GM12864 (cell line): Measurements from ENCODE around the gene EMILIN1.
"Not testable (repeated sequence)": the region's sequence is repeated elsewhere in the genome, so short reads cannot be mapped to it uniquely, and the experiment has no call there.

ENCODE experiments used
- DNase-seq: peaks from one replicate; pipeline ENCODE4 v3.0.0-alpha.2; 2011; ENCODE audit warnings: low read depth
- H3K4me3 ChIP-seq: 2 replicates; pipeline ENCODE4 v1.5.1; 2011; ENCODE audit warnings: mild to moderate bottlenecking, low read depth, low read length, control low read depth
- TF ChIP-seq, protein P1 (sequence below): IDR thresholded peaks from 2 replicates; pipeline ENCODE4 v1.5.1; 2011; ENCODE audit warnings: low read depth, mild to moderate bottlenecking, moderate library complexity, low read length, control low read depth, inconsistent platforms; ENCODE audit errors: missing control alignments

EMILIN1 gene

DNA sequence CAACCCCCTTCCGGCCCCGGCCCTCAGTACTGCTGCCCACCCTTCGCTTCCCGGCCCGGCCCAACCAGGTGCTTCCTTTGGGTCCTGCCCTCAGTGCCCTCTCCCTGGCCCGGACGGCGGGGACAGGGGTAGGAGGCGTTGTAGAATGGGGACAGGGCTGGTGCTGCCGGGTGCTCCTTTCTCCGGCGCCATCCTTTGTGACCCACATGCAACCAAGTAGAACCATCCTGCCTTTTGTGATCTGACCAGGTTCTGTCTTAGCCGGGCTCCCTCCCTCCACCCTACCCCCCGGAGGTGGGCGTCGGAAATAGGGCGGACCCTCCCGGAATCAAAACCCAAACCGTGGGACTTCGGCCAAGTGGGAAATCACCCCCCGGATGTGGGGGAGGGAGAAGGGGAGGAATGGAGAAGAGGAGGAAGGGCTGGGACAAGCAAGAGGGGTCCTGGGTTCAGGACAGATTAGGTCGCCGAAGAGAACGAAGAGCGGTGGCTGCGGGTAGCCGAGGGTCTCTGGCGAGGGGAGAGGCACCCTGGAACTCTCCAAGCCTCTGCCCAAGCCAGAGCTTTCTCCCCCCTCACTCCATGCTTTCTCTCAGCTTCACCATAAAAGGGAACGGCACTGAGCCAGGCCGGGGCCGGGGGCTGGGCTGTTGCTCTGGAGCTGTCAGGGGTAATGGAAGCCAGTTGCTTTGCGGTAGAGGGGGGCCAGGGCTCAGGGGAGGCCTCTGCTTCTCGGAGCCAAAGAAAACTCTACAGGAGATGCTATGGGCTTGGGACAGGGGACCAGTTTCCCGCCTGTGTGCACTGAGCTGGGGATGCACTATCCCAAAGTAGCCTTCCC is 6.2 kb upstream of the EMILIN1 start:
- H3K4me3 ChIP-seq = peak overlapping the region; percentile 70
- no peak for DNase-seq
- TF ChIP-seq, protein P1, sequence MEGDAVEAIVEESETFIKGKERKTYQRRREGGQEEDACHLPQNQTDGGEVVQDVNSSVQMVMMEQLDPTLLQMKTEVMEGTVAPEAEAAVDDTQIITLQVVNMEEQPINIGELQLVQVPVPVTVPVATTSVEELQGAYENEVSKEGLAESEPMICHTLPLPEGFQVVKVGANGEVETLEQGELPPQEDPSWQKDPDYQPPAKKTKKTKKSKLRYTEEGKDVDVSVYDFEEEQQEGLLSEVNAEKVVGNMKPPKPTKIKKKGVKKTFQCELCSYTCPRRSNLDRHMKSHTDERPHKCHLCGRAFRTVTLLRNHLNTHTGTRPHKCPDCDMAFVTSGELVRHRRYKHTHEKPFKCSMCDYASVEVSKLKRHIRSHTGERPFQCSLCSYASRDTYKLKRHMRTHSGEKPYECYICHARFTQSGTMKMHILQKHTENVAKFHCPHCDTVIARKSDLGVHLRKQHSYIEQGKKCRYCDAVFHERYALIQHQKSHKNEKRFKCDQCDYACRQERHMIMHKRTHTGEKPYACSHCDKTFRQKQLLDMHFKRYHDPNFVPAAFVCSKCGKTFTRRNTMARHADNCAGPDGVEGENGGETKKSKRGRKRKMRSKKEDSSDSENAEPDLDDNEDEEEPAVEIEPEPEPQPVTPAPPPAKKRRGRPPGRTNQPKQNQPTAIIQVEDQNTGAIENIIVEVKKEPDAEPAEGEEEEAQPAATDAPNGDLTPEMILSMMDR = no peak

DNA sequence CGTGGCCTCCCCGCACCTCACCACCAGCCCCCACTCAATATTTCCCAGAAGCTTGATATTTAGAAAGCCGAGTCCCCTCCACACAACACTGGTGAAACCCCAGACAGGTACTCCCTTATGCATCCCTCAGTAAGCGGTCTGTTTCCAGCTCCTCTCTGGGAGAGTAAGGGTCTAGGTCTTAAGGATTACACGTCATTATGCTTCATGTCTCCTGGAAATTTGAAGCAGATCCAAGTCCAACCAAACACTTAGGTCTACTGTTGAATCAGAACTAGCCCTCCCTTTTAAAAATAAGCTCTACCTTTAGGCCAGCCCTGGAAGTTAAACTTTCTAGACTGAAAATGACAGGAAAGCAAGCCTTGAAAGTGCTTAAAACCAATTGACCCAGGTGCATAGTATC is 5.5 kb upstream of the EMILIN1 start:
- TF ChIP-seq, protein P1 = no peak
- no peak overlapping the region for H3K4me3 ChIP-seq
- DNase-seq = no peak

DNA sequence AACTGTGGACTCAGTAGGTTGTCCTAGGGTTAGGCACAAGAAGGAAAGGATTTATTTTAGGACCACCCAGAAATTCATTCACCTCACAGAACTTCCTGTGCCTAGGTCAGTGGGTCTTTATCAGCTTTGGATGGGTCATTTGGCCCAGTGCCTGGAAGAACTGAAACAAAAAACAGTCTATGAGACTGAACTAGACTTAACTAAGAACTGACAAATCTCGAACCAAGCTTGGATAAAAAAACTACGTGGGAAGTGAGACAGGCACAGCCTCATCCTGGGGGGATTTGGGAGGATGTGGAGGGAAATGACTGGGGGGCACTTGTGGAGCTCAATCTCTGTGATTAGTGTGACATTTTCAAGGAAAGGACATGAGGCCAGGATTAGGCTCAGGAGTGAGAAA is 4.6 kb upstream of the EMILIN1 start:
- no peak for DNase-seq
- H3K4me3 ChIP-seq = no peak overlapping the region
- TF ChIP-seq, protein P1 = no peak

DNA sequence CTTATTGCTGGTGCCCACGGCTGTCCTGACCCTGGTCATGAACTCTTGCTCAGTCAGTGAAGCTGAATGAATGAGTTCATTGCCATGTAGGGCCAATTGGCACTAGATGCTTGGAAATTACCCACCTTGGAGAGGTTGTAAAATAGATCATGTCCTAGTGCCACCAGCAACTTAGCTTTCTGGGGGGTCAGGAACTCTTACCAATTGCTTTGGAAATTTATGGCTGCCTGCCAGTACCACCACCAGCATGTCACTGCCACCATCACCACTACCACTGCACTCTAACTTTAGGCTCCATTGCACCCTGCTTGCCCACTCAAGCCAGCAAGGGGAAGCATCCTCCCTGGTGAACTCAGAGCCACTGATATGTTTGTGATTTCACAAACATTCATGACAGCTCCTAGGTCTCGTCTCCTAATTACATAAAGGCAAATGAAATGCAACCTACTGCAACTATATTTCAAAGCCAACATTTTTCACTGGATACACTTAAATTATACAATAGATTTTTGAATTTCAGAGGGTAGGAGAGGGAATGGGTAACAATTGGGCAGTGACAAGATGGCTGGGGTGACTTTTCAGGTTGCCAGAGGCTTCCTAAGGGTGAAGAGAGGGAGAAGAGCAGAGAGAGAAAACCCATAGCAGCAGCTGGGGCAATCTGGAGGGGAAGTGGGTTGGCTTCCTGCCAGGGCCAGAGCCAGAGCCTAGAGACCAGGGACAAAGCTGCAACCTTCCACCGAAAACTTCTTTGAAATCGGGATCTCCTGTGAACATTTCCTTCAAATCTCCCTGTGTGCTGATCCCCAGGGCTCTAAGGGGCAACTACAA is 3.5 kb upstream of the EMILIN1 start:
- H3K4me3 ChIP-seq = no peak overlapping the region
- DNase-seq = no peak
- TF ChIP-seq, protein P1 = no peak

DNA sequence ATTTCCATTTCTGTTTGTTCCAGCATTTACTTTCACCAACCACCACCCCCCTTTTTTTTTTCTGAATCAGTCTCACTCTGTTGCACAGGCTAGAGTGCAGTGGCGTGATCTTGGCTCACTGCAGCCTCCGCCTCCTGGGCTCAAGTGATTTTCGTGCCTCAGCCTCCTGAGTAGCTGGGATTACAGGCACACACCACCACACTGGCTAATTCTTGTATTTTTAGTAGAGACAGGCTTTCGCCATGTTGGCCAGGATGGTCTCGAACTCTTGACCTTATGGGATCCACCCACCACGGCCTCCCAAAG is 2.9 kb upstream of the EMILIN1 start:
- not testable (repeated sequence) for H3K4me3 ChIP-seq, DNase-seq

DNA sequence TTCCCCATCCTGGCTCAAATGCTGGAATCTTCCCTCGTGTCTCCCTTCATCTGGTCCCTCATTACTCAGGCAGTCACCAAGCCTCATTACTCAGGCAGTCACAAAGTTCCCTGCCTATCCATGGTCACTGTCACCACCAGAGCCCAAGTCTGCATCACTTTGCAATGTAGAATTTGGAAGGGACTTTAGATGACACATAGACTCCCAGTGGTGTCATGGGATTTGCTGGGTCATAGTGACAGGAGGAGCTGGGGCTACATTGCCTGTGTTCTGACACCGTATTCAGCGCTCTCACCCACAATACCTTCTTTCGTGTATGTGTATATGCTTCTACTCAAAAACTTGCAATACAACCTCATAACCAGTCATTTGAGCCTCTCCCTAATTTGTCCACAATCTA is 2.1 kb upstream of the EMILIN1 start:
- no peak overlapping the region for H3K4me3 ChIP-seq
- TF ChIP-seq, protein P1 = no peak
- no peak for DNase-seq

DNA sequence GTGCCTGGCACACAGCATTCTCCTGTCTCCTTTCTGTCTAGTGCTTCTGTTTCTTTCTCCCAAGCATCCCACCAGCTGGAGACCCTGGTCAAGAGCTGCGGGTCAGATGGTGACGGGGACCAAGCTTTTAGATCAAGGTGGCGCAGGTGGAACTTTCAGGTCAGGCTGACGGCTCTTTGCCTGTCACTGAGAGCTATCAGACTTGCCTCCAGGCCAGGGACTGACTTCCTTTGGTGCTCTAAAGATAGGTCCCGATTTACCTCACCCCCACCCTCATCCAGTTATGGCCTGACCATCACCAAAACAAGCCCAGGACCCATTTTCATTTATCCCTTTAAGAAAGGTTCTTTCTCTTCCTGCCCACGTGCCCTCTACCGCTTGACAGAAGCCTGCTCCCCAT is 1.2 kb upstream of the EMILIN1 start:
- DNase-seq = no peak
- H3K4me3 ChIP-seq = no peak overlapping the region
- TF ChIP-seq, protein P1 = no peak
